Esophagus squamous epithelium (tissue), 5 donors: ENCODE data around the gene EVI5. TPM values are rescaled to one million over a fixed set of nuclear protein-coding genes. Genes with fewer than 3 reads are reported as not detected.

Experiments used
- DNase-seq: peaks from one replicate; lab custom pipeline; 2025; lab: John Stamatoyannopoulos, UW
- H3K27ac ChIP-seq, 4 donors: fragments of 200-600 bp; sonication (generic); one replicate each; pipeline ENCODE4 v1.5.1; 2016 to 2019; ENCODE audit warnings: mild to moderate bottlenecking in 1 of 4
- H3K27me3 ChIP-seq, 4 donors: fragments of 200-600 bp; sonication (generic); 1 replicate in 3 of 4; 2 replicates in 1 of 4; pipeline versions ENCODE4 v1.5.1 to v1.6.0; 2017 to 2021; ENCODE audit warnings: antibody characterized with exemption in 1 of 4
- H3K36me3 ChIP-seq, 3 donors: fragments of 200-600 bp; sonication (generic); one replicate each; pipeline ENCODE4 v1.5.1; 2016 to 2019
- H3K4me1 ChIP-seq, 3 donors: fragments of 200-600 bp; sonication (generic); one replicate each; pipeline ENCODE4 v1.5.1; 2017 to 2019
- H3K4me3 ChIP-seq, 4 donors: fragments of 200-600 bp; sonication (generic); 1 replicate in 3 of 4; 2 replicates in 1 of 4; pipeline ENCODE4 v1.5.1; 2016 to 2019; ENCODE audit warnings: mild to moderate bottlenecking in 2 of 4, moderate library complexity in 1 of 4
- H3K9me3 ChIP-seq, 3 donors: fragments of 200-600 bp; sonication (generic); one replicate each; pipeline ENCODE4 v1.5.1; 2016 to 2019
- CTCF ChIP-seq, 6 experiments: fragments of 450-650 bp in 4 of 6; fragments of 200-600 bp in 2 of 6; sonication (generic) in 2 of 6; IDR thresholded peaks; one replicate each; pipeline ENCODE4 v1.5.1; 2016 to 2019; ENCODE audit warnings: antibody characterized with exemption in 6 of 6, mild to moderate bottlenecking in 4 of 6, moderate library complexity in 4 of 6
- POLR2A ChIP-seq, 4 donors: fragments of 450-650 bp; IDR thresholded peaks; one replicate each; pipeline ENCODE4 v1.6.1; 2017; ENCODE audit warnings: antibody characterized with exemption in 4 of 4, mild to moderate bottlenecking in 4 of 4, moderate library complexity in 3 of 4
- WGBS, 2 donors: methylation state at CpG; one replicate each; pipeline ENCODE4 v1.1.5; 2018; 5-methylcytosine and 5-hydroxymethylcytosine counted together
- intact Hi-C: fragments of 100-400 bp; cut with DNase I; formaldehyde crosslinking; loops from one replicate; pipeline ENCODE4 v1.15.0; 2022
- total RNA-seq, 4 donors: library from RNA; depleted of rRNA; stranded (reverse); fragments of >200 nt; gene quantifications; one replicate each; pipeline ENCODE4 v1.1.0, GENCODE V29; 2016
- donor health status: DM: yes; HTN: yes; CAD: no.

The EVI5 gene
- total RNA-seq, 4 donors from 2014 or later: 5.1 to 23.7 (median 9.0) TPM

GRCh38 chr1:92698932-92699331 is 86.0 kb downstream of the EVI5 start:
- WGBS, 2 donors: 84 to 87% methylated on average over 3 of the region's 3 CpGs
- Histone ChIP-seq H3K9me3 (no peaks in the 10 kb centered on the region), H3K4me3 (no peak overlapping the region), H3K4me1 (no peaks in the 10 kb centered on the region), H3K36me3 (peaks cover 0 to 42% (median 0%) of the 10 kb centered on the region in 3 donors), H3K27me3 (no peaks in the 10 kb centered on the region), H3K27ac (no peak overlapping the region)
- intact Hi-C loops: no loop called here
- TF ChIP-seq POLR2A (IDR thresholded peaks at IDR 0.05): no peak
- no peak for TF ChIP-seq CTCF (IDR thresholded peaks at IDR 0.05)
- no peak for DNase-seq

- Histone ChIP-seq H3K36me3 (peaks cover 0 to 54% (median 0%) of the 10 kb centered on the region in 3 donors), H3K4me1 (no peaks in the 10 kb centered on the region), H3K4me3 (no peak overlapping the region), H3K27me3 (no peaks in the 10 kb centered on the region), H3K9me3 (no peaks in the 10 kb centered on the region), H3K27ac (no peak overlapping the region)
- intact Hi-C loops: no loop called here
- no peak for DNase-seq
- TF ChIP-seq POLR2A (IDR thresholded peaks at IDR 0.05) (no peak), CTCF (IDR thresholded peaks at IDR 0.05) (no peak)
Measured at GRCh38 chr1:92695104-92695503, 89.8 kb downstream of the EVI5 start.

- H3K36me3 ChIP-seq: peaks cover 0 to 67% (median 0%) of the 10 kb centered on the region in 3 donors
- TF ChIP-seq POLR2A (IDR thresholded peaks at IDR 0.05): no peak
- 39 to 52% methylated on average over 1 of the region's 1 CpG for WGBS, 2 donors
- H3K4me3 ChIP-seq: no peak overlapping the region
- no peak overlapping the region for H3K27ac ChIP-seq
- H3K9me3 ChIP-seq: no peaks in the 10 kb centered on the region
- no peak for DNase-seq
- intact Hi-C loops: no loop called here
- no peaks in the 10 kb centered on the region for H3K27me3 ChIP-seq
- no peaks in the 10 kb centered on the region for H3K4me1 ChIP-seq
Measured at GRCh38 chr1:92691925-92692324, 93.0 kb downstream of the EVI5 start.

- peaks cover 0 to 62% (median 0%) of the 10 kb centered on the region in 3 donors for H3K36me3 ChIP-seq
- no peaks in the 10 kb centered on the region for H3K27me3 ChIP-seq
- no peaks in the 10 kb centered on the region for H3K4me1 ChIP-seq
- H3K27ac ChIP-seq: no peak overlapping the region
- H3K4me3 ChIP-seq: no peak overlapping the region
- DNase-seq: no peak
- whole genome bisulfite sequencing, 2 donors: 88 to 93% methylated on average over 2 to 3 of the region's 3 CpGs
- no peak for TF ChIP-seq POLR2A (IDR thresholded peaks at IDR 0.05)
- TF ChIP-seq CTCF (IDR thresholded peaks at IDR 0.05): no peak
- H3K9me3 ChIP-seq: no peaks in the 10 kb centered on the region
- intact Hi-C loops: no loop called here
Measured at GRCh38 chr1:92690212-92690906, 94.5 kb downstream of the EVI5 start.

- Histone ChIP-seq H3K4me3 (no peak overlapping the region), H3K27ac (no peak overlapping the region), H3K9me3 (no peaks in the 10 kb centered on the region), H3K27me3 (no peaks in the 10 kb centered on the region), H3K4me1 (no peaks in the 10 kb centered on the region), H3K36me3 (peaks cover 0 to 36% (median 0%) of the 10 kb centered on the region in 3 donors)
- DNase-seq: no peak
- no peak for TF ChIP-seq CTCF (IDR thresholded peaks at IDR 0.05)
- no peak for TF ChIP-seq POLR2A (IDR thresholded peaks at IDR 0.05)
- intact Hi-C loops: no loop called here
- WGBS, 2 donors: 49 to 78% methylated on average over 4 of the region's 4 CpGs
Measured at GRCh38 chr1:92679980-92680379, 104.9 kb downstream of the EVI5 start.
